Adrenal gland (tissue), 12 donors: Measurements from ENCODE around the gene FOXJ3. TPM values are rescaled to one million over a fixed set of nuclear protein-coding genes. Genes with fewer than 3 reads are reported as not detected.

Source experiments
- DNase-seq, 7 donors: peaks; one replicate each; pipeline ENCODE4 v3.0.0-alpha.2; 2019 to 2020
- H3K27ac ChIP-seq, 5 donors: fragments of 200-600 bp; sonication (generic) in 4 of 5; 1 replicate in 3 of 5; 2 replicates in 2 of 5; pipeline versions ENCODE4 v1.5.1 to v1.8.0; 2016 to 2020; ENCODE audit warnings: mild to moderate bottlenecking in 1 of 5
- H3K27me3 ChIP-seq: fragments of 200-600 bp; 2 replicates; pipeline ENCODE4 v1.8.0; 2021
- H3K36me3 ChIP-seq, 2 donors: fragments of 200-600 bp; replicated peaks in 1 of 2; 1 replicate in 1 of 2; 2 replicates in 1 of 2; pipeline versions ENCODE4 v1.5.1 to v1.8.0; 2018 to 2022
- H3K4me1 ChIP-seq, 2 donors: fragments of 200-600 bp; replicated peaks in 1 of 2; 1 replicate in 1 of 2; 2 replicates in 1 of 2; pipeline versions ENCODE4 v1.5.1 to v1.8.0; 2018 to 2021
- H3K4me3 ChIP-seq, 4 donors: fragments of 200-600 bp; sonication (generic) in 3 of 4; one replicate each; pipeline ENCODE4 v1.5.1; 2016 to 2018
- H3K9me3 ChIP-seq, 3 donors: fragments of 200-600 bp; sonication (generic) in 1 of 3; replicated peaks in 1 of 3; 1 replicate in 2 of 3; 2 replicates in 1 of 3; pipeline versions ENCODE4 v1.5.1 to v1.8.0; 2016 to 2021
- CTCF ChIP-seq, 6 experiments: fragments of 450-650 bp in 4 of 6; fragments of 200-600 bp in 2 of 6; sonication (generic) in 1 of 6; IDR thresholded peaks; 1 replicate in 5 of 6; 2 replicates in 1 of 6; pipeline versions ENCODE4 v1.5.1 to v1.8.0; 2016 to 2021; ENCODE audit warnings: antibody characterized with exemption in 6 of 6, mild to moderate bottlenecking in 2 of 6, moderate library complexity in 1 of 6
- POLR2A ChIP-seq, 2 donors: fragments of 450-650 bp; IDR thresholded peaks; one replicate each; pipeline ENCODE4 v1.6.1; 2017; ENCODE audit warnings: antibody characterized with exemption in 2 of 2, mild to moderate bottlenecking in 2 of 2, moderate library complexity in 1 of 2
- WGBS, 4 donors: extraction: QIAGEN DNeasy Blood & Tissue Kit in 2 of 4; methylation state at CpG; one replicate each; pipeline versions ENCODE4 v1.1.5 to v1.1.7; 2013 to 2017; 5-methylcytosine and 5-hydroxymethylcytosine counted together
- intact Hi-C, 2 donors: fragments of 100-400 bp; cut with DNase I; formaldehyde crosslinking; loops; one replicate each; pipeline versions ENCODE4 v1.14.1 to v1.15.0; 2022 to 2023
- polyA plus RNA-seq, 3 donors: library from polyadenylated mRNA; stranded (reverse); fragments of 200-250 nt in 2 of 3; fragments of 350-450 nt in 1 of 3; fragmentation: Illumina TruSeq in 1 of 3; extraction: RNeasy Lipid Tissue Mini Kit (QIAGEN cat#74804) in 1 of 3; gene quantifications; one replicate each; pipeline ENCODE4 v1.2.3, GENCODE V29; 2013 to 2014
- total RNA-seq, 9 donors: library from RNA; depleted of rRNA in 4 of 9; stranded (reverse); fragments of >200 nt in 4 of 9; fragments of 120-200 nt in 1 of 9; fragmentation: NEBNext Ultra II Directional in 1 of 9; extraction: Animal tissue kit (Norgen Biotek cat#: 25700) in 1 of 9; gene quantifications; one replicate each; pipeline versions ENCODE4 v1.1.0 to v1.2.4, GENCODE V29; 2013 to 2023
- donor health status: healthy with polysubstance abuse.
- donor health status: Bipolar disorder and iron deficiency.
- donor health status: DM: yes; HTN: yes; CAD: no.
- donor health status: DM: no; HTN: no; CAD: no.
- donor health status: DM: no; HTN: no; CAD: no.
- donor health status: DM: yes; HTN: yes; CAD: no.

Gene FOXJ3
- total and polyA plus RNA-seq, 12 donors: 8.4 to 58.5 (median 33.4) TPM

GRCh38 chr1:42316292-42316691 lies 18.7 kb downstream of the FOXJ3 start:
- Histone ChIP-seq H3K9me3 (no peaks in the 10 kb centered on the region), H3K27ac (no peak overlapping the region), H3K4me3 (no peak overlapping the region), H3K27me3 (no peaks in the 10 kb centered on the region), H3K36me3 (no peaks in the 10 kb centered on the region), H3K4me1 (peaks cover 28 to 44% of the 10 kb centered on the region in 2 donors)
- intact Hi-C loops: no loop called here
- TF ChIP-seq CTCF (IDR thresholded peaks at IDR 0.05) (no peak), POLR2A (IDR thresholded peaks at IDR 0.05) (no peak)
- no peak for DNase-seq
- 31 to 76% (median 50%) methylated on average over 2 of the region's 2 CpGs for WGBS, 4 donors

GRCh38 chr1:42315500-42315899 lies 19.5 kb downstream of the FOXJ3 start:
- Histone ChIP-seq H3K9me3 (no peaks in the 10 kb centered on the region), H3K4me3 (no peak overlapping the region), H3K36me3 (no peaks in the 10 kb centered on the region), H3K4me1 (peaks cover 25 to 36% of the 10 kb centered on the region in 2 donors), H3K27me3 (no peaks in the 10 kb centered on the region), H3K27ac (no peak overlapping the region)
- TF ChIP-seq POLR2A (IDR thresholded peaks at IDR 0.05): no peak
- TF ChIP-seq CTCF (IDR thresholded peaks at IDR 0.05): no peak
- intact Hi-C loops: no loop called here
- WGBS, 4 donors: 71 to 75% (median 73%) methylated on average over 2 of the region's 2 CpGs
- no peak for DNase-seq

DNA sequence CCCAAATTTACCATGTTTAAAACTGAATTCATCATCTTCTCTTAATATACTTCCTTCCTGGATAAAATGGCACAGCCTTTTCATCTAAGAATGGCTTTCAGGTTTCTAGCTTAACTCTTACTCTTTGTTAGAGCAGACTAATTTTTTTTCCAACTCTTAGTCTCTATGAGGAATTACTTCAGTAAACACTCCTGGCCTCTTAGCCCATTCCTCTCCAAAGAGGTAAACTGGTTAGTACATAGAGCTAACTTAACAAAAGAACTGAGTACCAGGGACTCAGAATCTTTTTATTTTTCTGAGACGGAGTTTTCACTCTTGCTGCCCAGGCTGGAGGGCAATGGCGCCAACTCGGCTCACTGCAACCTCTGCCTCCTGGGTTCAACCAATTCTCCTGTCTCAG lies 21.1 kb downstream of the FOXJ3 start:
- Histone ChIP-seq H3K4me1 (peaks cover 11 to 21% of the 10 kb centered on the region in 2 donors), H3K27ac (no peak overlapping the region)
- WGBS, 4 donors: 95 to 97% (median 96%) methylated on average over 3 of the region's 3 CpGs

DNA sequence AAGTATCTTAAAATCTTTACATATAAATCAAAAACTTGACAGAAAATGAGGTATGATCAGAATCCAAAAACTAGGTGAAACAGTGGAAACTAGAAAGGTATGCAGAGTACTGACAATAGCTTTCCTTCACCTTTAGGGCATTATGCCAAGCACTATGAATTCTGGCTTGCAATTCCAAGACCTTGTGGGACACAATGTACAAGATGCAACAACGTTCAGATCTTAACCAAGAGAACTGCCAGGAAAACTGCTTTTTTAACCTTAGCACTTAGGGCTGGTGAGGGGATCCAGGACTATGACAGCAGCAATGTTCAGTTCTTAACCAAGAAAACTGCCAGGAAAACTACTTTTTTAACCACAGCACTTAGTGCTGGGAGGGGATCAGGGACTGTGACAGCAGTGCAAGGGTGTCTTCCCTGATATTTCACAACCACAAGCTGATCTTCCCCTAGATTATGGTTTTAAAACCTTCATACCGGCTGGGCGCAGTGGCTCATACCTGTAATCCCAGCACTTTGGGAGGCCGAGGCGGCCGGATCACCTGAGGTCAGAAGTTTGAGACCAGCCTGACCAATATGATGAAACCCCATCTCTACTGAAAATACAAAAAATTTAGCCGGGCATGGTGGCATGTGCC lies 22.3 kb downstream of the FOXJ3 start:
- DNase-seq: no peak
- H3K9me3 ChIP-seq: no peaks in the 10 kb centered on the region
- TF ChIP-seq CTCF (IDR thresholded peaks at IDR 0.05) (no peak), POLR2A (IDR thresholded peaks at IDR 0.05) (no peak)
- intact Hi-C loops: no loop called here
- H3K4me3 ChIP-seq: no peak overlapping the region
- H3K36me3 ChIP-seq: no peaks in the 10 kb centered on the region
- no peak overlapping the region for H3K27ac ChIP-seq
- H3K27me3 ChIP-seq: no peaks in the 10 kb centered on the region
- 50 to 57% (median 53%) methylated on average over 6 to 7 of the region's 7 CpGs for WGBS, 4 donors
- peaks cover 10 to 18% of the 10 kb centered on the region in 2 donors for H3K4me1 ChIP-seq

More for the DNA sequence above, 21.1 kb downstream of the FOXJ3 start:
- no peak for DNase-seq
- Histone ChIP-seq H3K27me3 (no peaks in the 10 kb centered on the region), H3K9me3 (no peaks in the 10 kb centered on the region), H3K4me3 (no peak overlapping the region), H3K36me3 (no peaks in the 10 kb centered on the region)
- intact Hi-C loops: no loop called here
- no peak for TF ChIP-seq POLR2A (IDR thresholded peaks at IDR 0.05)

GRCh38 chr1:42311897-42312296 lies 23.1 kb downstream of the FOXJ3 start:
- Histone ChIP-seq H3K4me3 (no peak overlapping the region), H3K27ac (no peak overlapping the region), H3K9me3 (no peaks in the 10 kb centered on the region), H3K27me3 (no peaks in the 10 kb centered on the region), H3K36me3 (no peaks in the 10 kb centered on the region), H3K4me1 (peaks cover 10 to 18% of the 10 kb centered on the region in 2 donors)
- no peak for DNase-seq
- TF ChIP-seq CTCF (IDR thresholded peaks at IDR 0.05) (no peak), POLR2A (IDR thresholded peaks at IDR 0.05) (no peak)
- intact Hi-C loops: no loop called here
- 88 to 95% (median 91%) methylated on average over 4 of the region's 4 CpGs for WGBS, 4 donors
